ENCODE data around the gene SIK2. TPM values are rescaled to one million over a fixed set of nuclear protein-coding genes. Genes with fewer than 3 reads are reported as not detected.

SIK2 gene
- total and polyA plus RNA-seq, 2 donors (not counting 1 experiment from before 2014, with no cell fraction given) = 4.9 to 21.8 TPM

DNA sequence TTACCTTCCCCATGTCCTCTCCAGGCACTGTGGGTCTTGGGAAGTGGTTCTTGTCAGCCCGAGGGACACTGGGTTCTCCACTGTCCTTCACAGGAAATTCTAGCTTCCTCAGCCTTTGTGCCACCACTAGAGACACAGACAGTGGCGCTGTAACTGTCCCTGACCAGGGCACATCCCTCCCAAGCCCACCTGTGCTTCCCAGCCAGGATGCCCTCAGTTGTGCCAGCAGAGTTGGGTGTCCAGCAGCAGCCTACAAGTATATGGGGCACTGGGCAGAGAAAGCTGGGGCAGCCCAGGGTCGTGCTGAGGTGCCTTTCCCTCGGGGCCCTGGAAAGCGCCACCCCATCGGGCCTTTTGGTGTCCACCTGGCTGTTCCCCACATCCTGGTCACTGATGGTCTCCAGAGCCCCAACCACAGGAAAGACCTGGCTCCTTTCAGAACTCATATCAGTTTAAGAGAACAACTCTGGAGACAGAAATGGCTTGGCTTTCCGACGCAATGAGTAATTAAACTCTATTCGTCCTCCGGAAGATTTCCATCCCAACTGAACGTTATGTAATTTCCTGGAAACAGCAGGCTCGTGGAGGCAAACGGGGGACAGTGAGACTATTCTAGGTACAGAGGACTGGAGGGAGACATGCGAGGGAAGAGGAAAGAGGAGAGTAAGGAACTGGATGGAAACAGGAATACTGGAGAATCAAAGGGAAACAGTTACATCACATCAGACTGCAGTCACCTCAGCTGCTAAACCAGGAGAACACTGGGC lies 135.4 kb downstream of the SIK2 start:
- ChIA-PET POLR2A (no interaction called here), CTCF (no interaction called here)
- H3K9me3 ChIP-seq (ENCODE audit: control extremely low read depth in 1 of 3, control insufficient read depth in 2 of 3, insufficient read depth in 1 of 3, low read length in 2 of 3) = no peaks in the 10 kb centered on the region
- H3K27ac ChIP-seq (ENCODE audit: low read length in 2 of 2) = no peak overlapping the region
- Mint-ChIP-seq H3K4me1 (peaks cover 2% of the 10 kb centered on the region), H3K27ac (no peak overlapping the region), H3K4me3 (no peak overlapping the region), H3K9me3 (ENCODE audit: insufficient read depth) (no peaks in the 10 kb centered on the region), H3K27me3 (no peaks in the 10 kb centered on the region)
- TF ChIP-seq, protein P1, sequence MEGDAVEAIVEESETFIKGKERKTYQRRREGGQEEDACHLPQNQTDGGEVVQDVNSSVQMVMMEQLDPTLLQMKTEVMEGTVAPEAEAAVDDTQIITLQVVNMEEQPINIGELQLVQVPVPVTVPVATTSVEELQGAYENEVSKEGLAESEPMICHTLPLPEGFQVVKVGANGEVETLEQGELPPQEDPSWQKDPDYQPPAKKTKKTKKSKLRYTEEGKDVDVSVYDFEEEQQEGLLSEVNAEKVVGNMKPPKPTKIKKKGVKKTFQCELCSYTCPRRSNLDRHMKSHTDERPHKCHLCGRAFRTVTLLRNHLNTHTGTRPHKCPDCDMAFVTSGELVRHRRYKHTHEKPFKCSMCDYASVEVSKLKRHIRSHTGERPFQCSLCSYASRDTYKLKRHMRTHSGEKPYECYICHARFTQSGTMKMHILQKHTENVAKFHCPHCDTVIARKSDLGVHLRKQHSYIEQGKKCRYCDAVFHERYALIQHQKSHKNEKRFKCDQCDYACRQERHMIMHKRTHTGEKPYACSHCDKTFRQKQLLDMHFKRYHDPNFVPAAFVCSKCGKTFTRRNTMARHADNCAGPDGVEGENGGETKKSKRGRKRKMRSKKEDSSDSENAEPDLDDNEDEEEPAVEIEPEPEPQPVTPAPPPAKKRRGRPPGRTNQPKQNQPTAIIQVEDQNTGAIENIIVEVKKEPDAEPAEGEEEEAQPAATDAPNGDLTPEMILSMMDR (IDR thresholded peaks at IDR 0.05) = no peak
- no peak for TF ChIP-seq EZH2 (IDR thresholded peaks at IDR 0.05; ENCODE audit: borderline replicate concordance, insufficient read depth, low read depth, low read length, poor library complexity, severe bottlenecking)
- H3K36me3 ChIP-seq (replicated peaks in 1 of 2; ENCODE audit: control extremely low read depth in 1 of 2, control insufficient read depth in 1 of 2, extremely low read depth in 1 of 2, insufficient read depth in 2 of 2, low read length in 1 of 2) = peaks cover 6 to 26% of the 10 kb centered on the region in 2 experiments
- no peak overlapping the region for H3K4me2 ChIP-seq (replicated peaks; ENCODE audit: low read depth, low read length, poor library complexity, severe bottlenecking)
- DNase-seq (no peak), ATAC-seq (ENCODE audit: low read depth) (no peak)
- H4K20me1 ChIP-seq (ENCODE audit: control insufficient read depth, insufficient read depth, low read length, poor library complexity, severe bottlenecking) = no peaks in the 10 kb centered on the region
- no peak overlapping the region for H3K4me3 ChIP-seq (ENCODE audit: control extremely low read depth in 1 of 5, extremely low read depth in 1 of 5, insufficient read depth in 1 of 5, low read depth in 2 of 5, low read length in 4 of 5)
- H3K9ac ChIP-seq (ENCODE audit: low read length) = no peak overlapping the region
- no peaks in the 10 kb centered on the region for H3K27me3 ChIP-seq (replicated peaks in 1 of 4; ENCODE audit: control extremely low read depth in 1 of 4, control insufficient read depth in 3 of 4, insufficient read depth in 4 of 4, low read length in 3 of 4)
- WGBS (ENCODE audit: insufficient coverage) = 91% methylated on average over 12 of the region's 14 CpGs
- H3K79me2 ChIP-seq (ENCODE audit: control insufficient read depth, insufficient read depth, low read length) = no peaks in the 10 kb centered on the region
- no peaks in the 10 kb centered on the region for H3K4me1 ChIP-seq (ENCODE audit: control insufficient read depth in 2 of 2, insufficient read depth in 2 of 2, low read length in 2 of 2)
- no peak overlapping the region for H2AFZ ChIP-seq (ENCODE audit: insufficient read depth, low read depth, low read length, poor library complexity, severe bottlenecking)
- intact Hi-C loops (cut with micrococcal nuclease) = no loop called here

DNA sequence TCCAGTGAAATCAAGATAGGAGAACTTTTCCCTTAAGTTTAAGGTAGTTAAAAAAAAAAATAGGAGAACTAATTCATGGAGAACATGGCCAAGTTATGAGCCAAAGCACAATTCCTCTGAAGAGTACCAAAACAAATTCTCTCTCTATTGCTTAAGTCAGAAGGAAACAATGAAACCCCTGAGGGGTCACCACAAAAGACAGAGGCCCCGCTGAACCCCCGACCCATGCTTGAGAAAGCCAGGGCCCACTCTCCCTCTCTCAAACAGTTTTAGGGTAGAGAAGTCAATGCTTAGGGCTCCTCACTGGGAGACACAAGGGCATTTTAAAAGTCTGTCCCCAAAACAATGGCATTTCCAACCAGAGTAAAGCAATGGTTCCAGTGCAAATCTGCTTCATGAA lies 137.1 kb downstream of the SIK2 start:
- no CpG with 5 or more reads among the region's 2 CpGs for WGBS (ENCODE audit: insufficient coverage)
- no peak overlapping the region for H2AFZ ChIP-seq (ENCODE audit: insufficient read depth, low read depth, low read length, poor library complexity, severe bottlenecking)
- H3K27me3 ChIP-seq (replicated peaks in 1 of 4; ENCODE audit: control extremely low read depth in 1 of 4, control insufficient read depth in 3 of 4, insufficient read depth in 4 of 4, low read length in 3 of 4) = no peaks in the 10 kb centered on the region
- CTCF ChIA-PET = interaction anchor here (1.1 kb wide), 1 partner anchor 38 kb away, joined by 3 read pairs; no protein-coding TSS in a partner anchor
- DNase-seq (no peak), ATAC-seq (ENCODE audit: low read depth) (no peak)
- no peaks in the 10 kb centered on the region for H3K4me1 ChIP-seq (ENCODE audit: control insufficient read depth in 2 of 2, insufficient read depth in 2 of 2, low read length in 2 of 2)
- intact Hi-C loops (cut with micrococcal nuclease) = no loop called here
- H3K4me2 ChIP-seq (replicated peaks; ENCODE audit: low read depth, low read length, poor library complexity, severe bottlenecking) = no peak overlapping the region
- POLR2A ChIA-PET = no interaction called here
- no peak overlapping the region for H3K4me3 ChIP-seq (ENCODE audit: control extremely low read depth in 1 of 5, extremely low read depth in 1 of 5, insufficient read depth in 1 of 5, low read depth in 2 of 5, low read length in 4 of 5)
- H3K9me3 ChIP-seq (ENCODE audit: control extremely low read depth in 1 of 3, control insufficient read depth in 2 of 3, insufficient read depth in 1 of 3, low read length in 2 of 3) = no peaks in the 10 kb centered on the region
- Mint-ChIP-seq H3K4me3 (no peak overlapping the region), H3K27me3 (no peaks in the 10 kb centered on the region), H3K4me1 (peaks cover 2% of the 10 kb centered on the region), H3K27ac (no peak overlapping the region), H3K9me3 (ENCODE audit: insufficient read depth) (no peaks in the 10 kb centered on the region)
- H3K79me2 ChIP-seq (ENCODE audit: control insufficient read depth, insufficient read depth, low read length) = no peaks in the 10 kb centered on the region
- TF ChIP-seq EZH2 (IDR thresholded peaks at IDR 0.05; ENCODE audit: borderline replicate concordance, insufficient read depth, low read depth, low read length, poor library complexity, severe bottlenecking) = no peak
- TF ChIP-seq, protein P1 (IDR thresholded peaks at IDR 0.05) = no peak
- H3K36me3 ChIP-seq (replicated peaks in 1 of 2; ENCODE audit: control extremely low read depth in 1 of 2, control insufficient read depth in 1 of 2, extremely low read depth in 1 of 2, insufficient read depth in 2 of 2, low read length in 1 of 2) = peaks cover 12 to 37% of the 10 kb centered on the region in 2 experiments
- no peak overlapping the region for H3K27ac ChIP-seq (ENCODE audit: low read length in 2 of 2)
- H4K20me1 ChIP-seq (ENCODE audit: control insufficient read depth, insufficient read depth, low read length, poor library complexity, severe bottlenecking) = no peaks in the 10 kb centered on the region
- H3K9ac ChIP-seq (ENCODE audit: low read length) = no peak overlapping the region
